ENCODE results near the gene ATRNL1.
A peak's percentile ranks its signal among the peaks of the same experiment; 100 is the strongest.

GRCh38 chr10:115093286-115093775, at the start of gene ATRNL1:
- no peak for TF ChIP-seq CTCF (IDR thresholded peaks at IDR 0.05)
- peak in 1 of 2 donors; percentile 81 for TF ChIP-seq POLR2A (IDR thresholded peaks at IDR 0.05)
